GM19372 (cell line): Measurements from ENCODE around the gene POLN.
"Not testable (repeated sequence)": the region's sequence is repeated elsewhere in the genome, so short reads cannot be mapped to it uniquely, and the experiment has no call there.

Source experiments
- ATAC-seq: cut with Tn5 transposase; IDR thresholded peaks from one replicate; pipeline ENCODE4 v1.9.1; 2021; ENCODE audit warnings: mild to moderate bottlenecking, low read depth, moderate library complexity; ENCODE audit not compliant: unreplicated experiment

Gene POLN

GRCh38 chr4:2275546-2276251 is 33.8 kb upstream of the POLN start:
- no peak for ATAC-seq

- not testable (repeated sequence) for ATAC-seq
Measured at GRCh38 chr4:2275044-2275397, 33.1 kb upstream of the POLN start.

GRCh38 chr4:2274320-2275043 is 32.6 kb upstream of the POLN start:
- no peak for ATAC-seq

GRCh38 chr4:2273657-2274319 is 31.9 kb upstream of the POLN start:
- ATAC-seq: no peak

GRCh38 chr4:2273221-2273620 is 31.3 kb upstream of the POLN start:
- ATAC-seq: no peak

- ATAC-seq: no peak
Measured at GRCh38 chr4:2272828-2273120, 30.9 kb upstream of the POLN start.

GRCh38 chr4:2272026-2272827 is 30.3 kb upstream of the POLN start:
- no peak for ATAC-seq

GRCh38 chr4:2271279-2272025 is 29.5 kb upstream of the POLN start:
- no peak for ATAC-seq

GRCh38 chr4:2270341-2271165 is 28.6 kb upstream of the POLN start:
- ATAC-seq: no peak

- no peak for ATAC-seq
Measured at GRCh38 chr4:2269618-2270163, 27.8 kb upstream of the POLN start.

- no peak for ATAC-seq
Measured at GRCh38 chr4:2269206-2269531, 27.2 kb upstream of the POLN start.

GRCh38 chr4:2268357-2269205 is 26.7 kb upstream of the POLN start:
- ATAC-seq: no peak

- no peak for ATAC-seq
Measured at GRCh38 chr4:2267841-2268240, 25.9 kb upstream of the POLN start.

- ATAC-seq: no peak
Measured at GRCh38 chr4:2267320-2267811, 25.4 kb upstream of the POLN start.

- ATAC-seq: no peak
Measured at GRCh38 chr4:2266821-2267220, 24.9 kb upstream of the POLN start.

- ATAC-seq: no peak
Measured at GRCh38 chr4:2266181-2266580, 24.3 kb upstream of the POLN start.

GRCh38 chr4:2265113-2266110 is 23.5 kb upstream of the POLN start:
- no peak for ATAC-seq
